DOHH2 (cell line): ENCODE data around the gene NPHP3.

ENCODE experiments used
- H3F3A ChIP-seq: fragments of 200-600 bp; sonication (generic), shearing (Covaris generic); 2 replicates; pipeline ENCODE4 v1.6.0; 2016; ENCODE audit warnings: antibody characterized with exemption, mild to moderate bottlenecking; ENCODE audit not compliant: control insufficient read depth, insufficient read depth
- H3K27ac ChIP-seq: fragments of 200-600 bp; sonication (generic); 2 replicates; pipeline ENCODE4 v1.5.1; 2014; ENCODE audit warnings: low read depth, mild to moderate bottlenecking, low read length, moderate library complexity
- H3K27me3 ChIP-seq: fragments of 200-600 bp; sonication (generic); 2 replicates; pipeline ENCODE4 v1.6.1; 2014; ENCODE audit warnings: mild to moderate bottlenecking, low read length, mixed read lengths; ENCODE audit not compliant: control insufficient read depth
- H3K36me3 ChIP-seq: fragments of 200-600 bp; sonication (generic); 2 replicates; pipeline ENCODE4 v1.6.1; 2014; ENCODE audit warnings: mild to moderate bottlenecking, low read length, moderate library complexity, mixed read lengths; ENCODE audit not compliant: control insufficient read depth
- H3K4me1 ChIP-seq: fragments of 200-600 bp; sonication (generic); 2 replicates; pipeline ENCODE4 v1.6.1; 2014; ENCODE audit warnings: mild to moderate bottlenecking, low read length, mixed read lengths; ENCODE audit not compliant: control insufficient read depth
- H3K4me2 ChIP-seq: fragments of 200-600 bp; sonication (generic); 2 replicates; pipeline ENCODE4 v1.6.0; 2014; ENCODE audit warnings: mild to moderate bottlenecking, low read length, moderate library complexity
- H3K4me3 ChIP-seq: fragments of 200-600 bp; sonication (generic); 2 replicates; pipeline ENCODE4 v1.5.1; 2014; ENCODE audit warnings: mild to moderate bottlenecking, low read length, mixed read lengths
- H3K79me2 ChIP-seq: fragments of 200-600 bp; sonication (generic); 2 replicates; pipeline ENCODE4 v1.6.1; 2014; ENCODE audit warnings: mild to moderate bottlenecking, low read length, mixed read lengths; ENCODE audit not compliant: control insufficient read depth
- H3K9me2 ChIP-seq: fragments of 200-600 bp; sonication (generic); replicated peaks from 2 replicates; pipeline ENCODE4 v1.6.1; 2014; ENCODE audit warnings: mild to moderate bottlenecking, low read length, mixed read lengths; ENCODE audit not compliant: control insufficient read depth
- H3K9me3 ChIP-seq: fragments of 200-600 bp; sonication (generic); 2 replicates; pipeline ENCODE4 v1.6.1; 2014; ENCODE audit warnings: antibody characterized with exemption, low read length, mixed read lengths; ENCODE audit not compliant: control insufficient read depth, insufficient read depth
- H4K20me1 ChIP-seq: fragments of 200-600 bp; sonication (generic); 2 replicates; pipeline ENCODE4 v1.6.0; 2014; ENCODE audit warnings: low read depth, mild to moderate bottlenecking, antibody characterized with exemption, low read length, moderate library complexity; ENCODE audit not compliant: control insufficient read depth, insufficient read depth
- CTCF ChIP-seq: fragments of 200-600 bp; sonication (generic); IDR thresholded peaks from one replicate; pipeline ENCODE4 v1.5.1; 2014; ENCODE audit warnings: antibody characterized with exemption, mild to moderate bottlenecking, low read depth, low read length; ENCODE audit not compliant: poor library complexity, severe bottlenecking
- EZH2phosphoT487 ChIP-seq: fragments of 200-600 bp; sonication (generic); IDR thresholded peaks from 2 replicates; pipeline ENCODE4 v1.6.1; 2017; ENCODE audit warnings: borderline replicate concordance, mild to moderate bottlenecking, antibody characterized with exemption, low read length, moderate library complexity, mixed read lengths

NPHP3 gene

GRCh38 chr3:132720228-132720627 lies 2.0 kb downstream of the NPHP3 start:
- H3K4me1 ChIP-seq = peaks cover 15% of the 10 kb centered on the region
- H3K36me3 ChIP-seq = no peaks in the 10 kb centered on the region
- H3K9me2 ChIP-seq = no peaks in the 10 kb centered on the region
- H3K4me3 ChIP-seq = no peak overlapping the region
- no peak overlapping the region for H3K27ac ChIP-seq
- no peaks in the 10 kb centered on the region for H3F3A ChIP-seq
- no peaks in the 10 kb centered on the region; the same call in 1 of the 2 replicates for H3K27me3 ChIP-seq
- H3K79me2 ChIP-seq = no peaks in the 10 kb centered on the region
- TF ChIP-seq EZH2phosphoT487 (no peak), CTCF (no peak)
- H3K4me2 ChIP-seq = no peak overlapping the region
- no peaks in the 10 kb centered on the region for H4K20me1 ChIP-seq
- H3K9me3 ChIP-seq = no peaks in the 10 kb centered on the region

- Histone ChIP-seq H3K4me2 (no peak overlapping the region), H3K36me3 (no peaks in the 10 kb centered on the region), H3K79me2 (no peaks in the 10 kb centered on the region), H4K20me1 (no peaks in the 10 kb centered on the region), H3K27ac (no peak overlapping the region), H3K4me1 (peaks cover 3% of the 10 kb centered on the region), H3K9me2 (no peaks in the 10 kb centered on the region), H3F3A (no peaks in the 10 kb centered on the region), H3K4me3 (no peak overlapping the region), H3K27me3 (no peaks in the 10 kb centered on the region), H3K9me3 (no peaks in the 10 kb centered on the region)
- no peak for TF ChIP-seq EZH2phosphoT487
- no peak for TF ChIP-seq CTCF
Measured at GRCh38 chr3:132716372-132716771, 5.8 kb downstream of the NPHP3 start.

- no peaks in the 10 kb centered on the region for H3K27me3 ChIP-seq
- no peaks in the 10 kb centered on the region for H3K79me2 ChIP-seq
- TF ChIP-seq EZH2phosphoT487 (no peak), CTCF (no peak)
- no peaks in the 10 kb centered on the region for H3K9me3 ChIP-seq
- no peak overlapping the region for H3K4me2 ChIP-seq
- no peaks in the 10 kb centered on the region for H3F3A ChIP-seq
- H3K9me2 ChIP-seq = no peaks in the 10 kb centered on the region
- H3K36me3 ChIP-seq = no peaks in the 10 kb centered on the region
- no peaks in the 10 kb centered on the region for H4K20me1 ChIP-seq
- no peak overlapping the region for H3K27ac ChIP-seq
- no peaks in the 10 kb centered on the region for H3K4me1 ChIP-seq
- H3K4me3 ChIP-seq = no peak overlapping the region
Measured at GRCh38 chr3:132713977-132714727, 8.1 kb downstream of the NPHP3 start.
